ENCODE results near the gene OR2V2.
"Not testable (repeated sequence)": the region's sequence is repeated elsewhere in the genome, so short reads cannot be mapped to it uniquely, and the experiment has no call there.

OR2V2 gene

DNA sequence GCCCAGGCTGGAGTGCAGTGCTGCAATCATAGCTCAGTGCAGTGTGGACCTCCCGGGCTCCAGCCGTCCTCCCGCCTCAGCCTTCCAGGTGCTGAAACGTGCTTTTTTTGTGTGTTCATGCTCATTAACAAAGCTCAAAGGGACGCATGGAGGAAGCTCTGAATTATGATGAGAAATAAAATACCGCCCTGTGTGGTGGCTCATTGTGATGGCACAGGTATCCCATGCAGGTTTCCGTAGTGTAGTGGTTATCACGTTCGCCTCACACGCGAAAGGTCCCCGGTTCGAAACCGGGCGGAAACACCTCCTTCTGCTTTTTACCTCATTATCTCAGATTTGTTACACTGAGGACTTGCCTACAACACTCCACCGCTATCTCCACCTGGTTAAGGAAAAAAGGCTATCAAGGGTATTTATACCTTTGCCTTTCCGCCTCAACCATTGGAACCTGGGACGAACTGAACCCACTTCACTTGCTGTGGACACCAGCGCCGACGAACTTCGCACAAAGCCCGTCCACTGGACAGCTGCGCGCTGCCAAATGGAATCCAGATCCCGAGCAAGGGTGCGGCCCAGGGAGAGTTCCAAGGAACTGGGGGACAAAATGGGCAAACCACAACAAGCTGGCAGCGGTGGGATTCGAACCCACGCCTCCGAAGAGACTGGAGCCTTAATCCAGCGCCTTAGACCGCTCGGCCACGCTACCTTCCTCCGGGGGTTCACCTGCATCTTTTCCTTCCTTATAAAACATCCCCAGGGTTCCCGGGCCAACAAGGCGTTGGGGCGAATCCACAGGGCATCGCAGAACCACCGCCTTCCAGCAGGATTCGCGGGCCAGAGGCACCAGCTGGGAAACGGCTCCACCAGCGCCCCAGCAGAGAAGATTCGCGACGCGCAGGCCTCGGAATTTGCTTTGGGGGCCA is 26.3 kb downstream of the OR2V2 start:
- peak; percentile 71 for DNase-seq (ENCODE audit: low read depth)
- H3K4me3 ChIP-seq (ENCODE audit: low read depth, low read length): peak overlapping the region; percentile 60
- TF ChIP-seq, protein P1, sequence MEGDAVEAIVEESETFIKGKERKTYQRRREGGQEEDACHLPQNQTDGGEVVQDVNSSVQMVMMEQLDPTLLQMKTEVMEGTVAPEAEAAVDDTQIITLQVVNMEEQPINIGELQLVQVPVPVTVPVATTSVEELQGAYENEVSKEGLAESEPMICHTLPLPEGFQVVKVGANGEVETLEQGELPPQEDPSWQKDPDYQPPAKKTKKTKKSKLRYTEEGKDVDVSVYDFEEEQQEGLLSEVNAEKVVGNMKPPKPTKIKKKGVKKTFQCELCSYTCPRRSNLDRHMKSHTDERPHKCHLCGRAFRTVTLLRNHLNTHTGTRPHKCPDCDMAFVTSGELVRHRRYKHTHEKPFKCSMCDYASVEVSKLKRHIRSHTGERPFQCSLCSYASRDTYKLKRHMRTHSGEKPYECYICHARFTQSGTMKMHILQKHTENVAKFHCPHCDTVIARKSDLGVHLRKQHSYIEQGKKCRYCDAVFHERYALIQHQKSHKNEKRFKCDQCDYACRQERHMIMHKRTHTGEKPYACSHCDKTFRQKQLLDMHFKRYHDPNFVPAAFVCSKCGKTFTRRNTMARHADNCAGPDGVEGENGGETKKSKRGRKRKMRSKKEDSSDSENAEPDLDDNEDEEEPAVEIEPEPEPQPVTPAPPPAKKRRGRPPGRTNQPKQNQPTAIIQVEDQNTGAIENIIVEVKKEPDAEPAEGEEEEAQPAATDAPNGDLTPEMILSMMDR (IDR thresholded peaks at IDR 0.05; ENCODE audit: control insufficient read depth, extremely low read depth, insufficient read depth): no peak

GRCh38 chr5:181176254-181176952 is 29.0 kb downstream of the OR2V2 start:
- H3K4me3 ChIP-seq (ENCODE audit: low read depth, low read length): no peak overlapping the region
- DNase-seq (ENCODE audit: low read depth): no peak
- TF ChIP-seq, protein P1 (IDR thresholded peaks at IDR 0.05; ENCODE audit: control insufficient read depth, extremely low read depth, insufficient read depth): no peak

DNA sequence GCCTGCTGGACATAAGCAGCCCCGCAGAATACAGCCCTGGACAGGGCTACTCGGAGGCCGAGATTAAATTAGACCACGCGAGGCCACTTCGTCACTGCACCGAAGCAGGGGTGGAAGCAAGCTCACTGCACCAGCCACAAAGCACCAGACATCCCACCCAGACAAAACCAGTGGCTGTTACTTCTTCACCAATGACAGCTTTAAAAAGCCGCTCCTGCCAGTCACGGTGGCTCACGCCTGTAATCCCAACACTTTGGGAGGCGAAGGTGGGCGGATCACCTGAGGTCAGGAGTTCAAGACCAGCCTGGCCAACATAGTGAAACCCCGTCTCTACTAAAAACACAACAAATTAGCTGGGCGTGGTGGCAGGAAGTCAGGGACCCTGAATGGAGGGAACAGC is 30.2 kb downstream of the OR2V2 start:
- DNase-seq (ENCODE audit: low read depth): not testable (repeated sequence)

GRCh38 chr5:181181650-181182565 is 34.5 kb downstream of the OR2V2 start:
- TF ChIP-seq, protein P1 (IDR thresholded peaks at IDR 0.05; ENCODE audit: control insufficient read depth, extremely low read depth, insufficient read depth): peak; percentile 76
- DNase-seq (ENCODE audit: low read depth): no peak
- no peak overlapping the region for H3K4me3 ChIP-seq (ENCODE audit: low read depth, low read length)

More for the DNA sequence above, 30.2 kb downstream of the OR2V2 start:
- not testable (repeated sequence) for H3K4me3 ChIP-seq (ENCODE audit: low read depth, low read length)

DNA sequence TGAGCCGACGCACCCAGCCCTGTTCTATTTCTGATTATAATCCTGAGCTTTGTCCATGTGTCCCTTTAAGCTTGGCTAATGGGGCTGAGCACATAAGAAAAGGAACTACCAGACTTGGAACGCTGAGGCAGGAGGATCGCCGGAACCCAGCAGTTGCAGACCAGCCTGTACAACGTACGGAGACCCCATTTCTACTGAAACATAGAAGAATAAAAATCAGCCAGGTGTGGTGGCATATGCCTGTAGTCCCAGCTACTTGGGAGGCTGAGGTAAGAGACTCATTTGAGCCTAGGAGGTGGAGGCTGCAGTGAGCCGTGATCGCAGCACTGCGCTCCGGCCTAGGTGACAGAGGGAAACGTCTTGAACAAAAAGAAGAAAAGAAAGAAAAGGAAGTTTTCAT is 35.3 kb downstream of the OR2V2 start:
- TF ChIP-seq, protein P1 (IDR thresholded peaks at IDR 0.05; ENCODE audit: control insufficient read depth, extremely low read depth, insufficient read depth): no peak
- no peak overlapping the region for H3K4me3 ChIP-seq (ENCODE audit: low read depth, low read length)
- DNase-seq (ENCODE audit: low read depth): no peak

GRCh38 chr5:181184845-181185216 is 37.4 kb downstream of the OR2V2 start:
- no peak overlapping the region; the same call in 1 of the 2 replicates for H3K4me3 ChIP-seq (ENCODE audit: low read depth, low read length)
- no peak for DNase-seq (ENCODE audit: low read depth)
- TF ChIP-seq, protein P1 (IDR thresholded peaks at IDR 0.05; ENCODE audit: control insufficient read depth, extremely low read depth, insufficient read depth): no peak
